Ectodermal cell (in vitro differentiated cells): Measurements from ENCODE around the gene AATF. TPM values are rescaled to one million over a fixed set of nuclear protein-coding genes. Genes with fewer than 3 reads are reported as not detected.

Experiments
- H3K27ac ChIP-seq: 2 replicates; pipeline ENCODE4 v1.7.0; 2013; ENCODE audit warnings: mild to moderate bottlenecking, low read depth, low read length; ENCODE audit not compliant: insufficient read depth, poor library complexity, severe bottlenecking
- H3K27me3 ChIP-seq: 2 replicates; pipeline ENCODE4 v1.7.0; 2013; ENCODE audit warnings: mild to moderate bottlenecking, low read length; ENCODE audit not compliant: insufficient read depth, control insufficient read depth, poor library complexity, severe bottlenecking
- H3K36me3 ChIP-seq: one replicate; pipeline ENCODE4 v1.7.0; 2013; ENCODE audit warnings: low read length; ENCODE audit not compliant: control insufficient read depth, insufficient read depth
- H3K4me1 ChIP-seq: one replicate; pipeline ENCODE4 v1.7.0; 2013; ENCODE audit warnings: low read length; ENCODE audit not compliant: control insufficient read depth, insufficient read depth
- H3K4me3 ChIP-seq: 2 replicates; pipeline ENCODE4 v1.7.0; 2013; ENCODE audit warnings: low read depth, low read length, control low read depth; ENCODE audit not compliant: insufficient read depth
- H3K9me3 ChIP-seq: 2 replicates; pipeline ENCODE4 v1.7.0; 2013; ENCODE audit warnings: mild to moderate bottlenecking, low read length, moderate library complexity; ENCODE audit not compliant: control insufficient read depth
- WGBS, 2 experiments: methylation state at CpG; one replicate each; pipeline ENCODE4 v1.1.7; 2013; ENCODE audit warnings: missing lambda C conversion rate in 2 of 2; 5-methylcytosine and 5-hydroxymethylcytosine counted together
- polyA plus RNA-seq, 4 experiments: library from polyadenylated mRNA; stranded (reverse); fragments of 50-300 nt; gene quantifications; one replicate each; pipeline ENCODE4 v1.2.3, GENCODE V29; 2013

The AATF gene, protein sequence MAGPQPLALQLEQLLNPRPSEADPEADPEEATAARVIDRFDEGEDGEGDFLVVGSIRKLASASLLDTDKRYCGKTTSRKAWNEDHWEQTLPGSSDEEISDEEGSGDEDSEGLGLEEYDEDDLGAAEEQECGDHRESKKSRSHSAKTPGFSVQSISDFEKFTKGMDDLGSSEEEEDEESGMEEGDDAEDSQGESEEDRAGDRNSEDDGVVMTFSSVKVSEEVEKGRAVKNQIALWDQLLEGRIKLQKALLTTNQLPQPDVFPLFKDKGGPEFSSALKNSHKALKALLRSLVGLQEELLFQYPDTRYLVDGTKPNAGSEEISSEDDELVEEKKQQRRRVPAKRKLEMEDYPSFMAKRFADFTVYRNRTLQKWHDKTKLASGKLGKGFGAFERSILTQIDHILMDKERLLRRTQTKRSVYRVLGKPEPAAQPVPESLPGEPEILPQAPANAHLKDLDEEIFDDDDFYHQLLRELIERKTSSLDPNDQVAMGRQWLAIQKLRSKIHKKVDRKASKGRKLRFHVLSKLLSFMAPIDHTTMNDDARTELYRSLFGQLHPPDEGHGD
- 45.7 TPM for polyA plus RNA-seq (2013, experiment 1 of 4)
- polyA plus RNA-seq (2013, experiment 2 of 4), result 41.5 TPM
- polyA plus RNA-seq (2013, experiment 3 of 4), result 29.3 TPM
- polyA plus RNA-seq (2013, experiment 4 of 4), result 34.1 TPM

- H3K27me3 ChIP-seq, result peaks cover 47% of the 10 kb centered on the region
- peaks cover 10% of the 10 kb centered on the region for H3K4me1 ChIP-seq
- no peaks in the 10 kb centered on the region for H3K9me3 ChIP-seq
- WGBS, 2 experiments, result 0% methylated on average over 90 of the region's 90 CpGs
- peak within 1 kb of the TSS; percentile 69 for H3K4me3 ChIP-seq
- H3K36me3 ChIP-seq, result peaks cover 6% of the 10 kb centered on the region
- H3K27ac ChIP-seq, result peak within 1 kb of the TSS; percentile 89
These were observed at the start of gene AATF for GRCh38 chr17:36948717-36949460. AATF (plus strand) TSS chr17:36948954; CDS start chr17:36949126, 172 bp downstream.

DNA sequence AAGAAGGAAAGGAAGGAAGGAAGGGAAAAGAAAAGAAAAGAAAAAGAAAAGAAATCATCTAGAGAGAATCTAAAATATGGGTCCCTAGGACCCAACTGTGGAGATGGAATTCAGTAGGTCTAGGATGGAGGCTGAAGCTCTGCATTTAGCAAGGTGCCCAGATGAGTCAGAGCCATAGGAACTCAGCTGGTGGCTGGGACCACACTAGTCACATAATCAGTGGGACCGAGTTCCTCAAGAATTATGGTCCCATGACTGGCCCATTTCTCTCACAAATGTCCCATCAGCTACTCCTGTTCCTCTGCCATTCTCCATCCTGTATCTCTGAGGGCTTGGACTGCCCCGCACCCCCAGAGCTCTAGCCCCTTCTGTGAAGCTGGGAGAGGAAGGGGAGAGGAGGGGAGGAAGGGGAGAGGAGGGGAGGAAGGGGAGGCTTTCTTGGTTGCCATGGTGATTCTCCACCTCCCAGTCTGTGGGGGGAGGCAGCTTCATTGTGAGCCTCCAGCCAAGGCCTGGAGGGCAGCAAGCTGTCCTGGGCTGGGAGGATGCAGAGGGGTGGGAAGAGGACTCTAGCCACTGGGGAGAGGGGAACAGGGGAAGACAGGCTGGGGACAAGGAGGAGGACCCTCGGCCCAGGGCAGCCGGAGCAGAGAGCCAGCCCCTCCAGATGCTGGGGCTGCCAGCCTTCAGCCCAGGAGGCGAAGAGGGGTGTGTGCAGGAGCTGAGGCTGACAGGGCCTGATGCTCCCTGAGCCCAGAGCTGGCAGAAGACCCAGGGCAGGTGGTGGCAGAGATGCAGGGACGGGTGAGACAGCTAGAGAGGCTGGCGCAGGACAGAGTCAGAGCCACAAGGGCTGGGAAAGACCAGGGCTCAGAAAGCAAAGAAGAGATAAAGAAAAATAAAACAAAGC is 49.2 kb upstream of the AATF start:
- 64 to 69% methylated on average over 6 to 7 of the region's 7 CpGs for WGBS, 2 experiments
- no peak overlapping the region for H3K27ac ChIP-seq
- no peaks in the 10 kb centered on the region for H3K9me3 ChIP-seq
- H3K36me3 ChIP-seq, result no peaks in the 10 kb centered on the region
- H3K27me3 ChIP-seq, result no peaks in the 10 kb centered on the region
- H3K4me1 ChIP-seq, result peaks cover 14% of the 10 kb centered on the region
- no peak overlapping the region for H3K4me3 ChIP-seq

- H3K4me3 ChIP-seq, result no peak overlapping the region
- no peak overlapping the region for H3K27ac ChIP-seq
These were observed 48.6 kb upstream of the AATF start for GRCh38 chr17:36900160-36900512.

GRCh38 chr17:36901506-36901905 is 47.2 kb upstream of the AATF start:
- H3K4me1 ChIP-seq, result peaks cover 14% of the 10 kb centered on the region
- H3K36me3 ChIP-seq, result no peaks in the 10 kb centered on the region
- H3K4me3 ChIP-seq, result no peak overlapping the region
- no peaks in the 10 kb centered on the region for H3K9me3 ChIP-seq
- H3K27ac ChIP-seq, result no peak overlapping the region
- no peaks in the 10 kb centered on the region for H3K27me3 ChIP-seq
- 65 to 66% methylated on average over 14 of the region's 14 CpGs for WGBS, 2 experiments

More at GRCh38 chr17:36900160-36900512, 48.6 kb upstream of the AATF start:
- Histone ChIP-seq H3K27me3 (no peaks in the 10 kb centered on the region), H3K9me3 (no peaks in the 10 kb centered on the region), H3K36me3 (no peaks in the 10 kb centered on the region), H3K4me1 (peaks cover 14% of the 10 kb centered on the region)
- 76 to 78% methylated on average over 7 of the region's 7 CpGs for WGBS, 2 experiments

GRCh38 chr17:36907407-36907806 is 41.3 kb upstream of the AATF start:
- 83 to 90% methylated on average over 10 of the region's 10 CpGs for WGBS, 2 experiments
- no peaks in the 10 kb centered on the region for H3K9me3 ChIP-seq
- no peaks in the 10 kb centered on the region for H3K36me3 ChIP-seq
- H3K4me1 ChIP-seq, result no peaks in the 10 kb centered on the region
- no peak overlapping the region for H3K4me3 ChIP-seq
- H3K27ac ChIP-seq, result no peak overlapping the region
- H3K27me3 ChIP-seq, result no peaks in the 10 kb centered on the region

DNA sequence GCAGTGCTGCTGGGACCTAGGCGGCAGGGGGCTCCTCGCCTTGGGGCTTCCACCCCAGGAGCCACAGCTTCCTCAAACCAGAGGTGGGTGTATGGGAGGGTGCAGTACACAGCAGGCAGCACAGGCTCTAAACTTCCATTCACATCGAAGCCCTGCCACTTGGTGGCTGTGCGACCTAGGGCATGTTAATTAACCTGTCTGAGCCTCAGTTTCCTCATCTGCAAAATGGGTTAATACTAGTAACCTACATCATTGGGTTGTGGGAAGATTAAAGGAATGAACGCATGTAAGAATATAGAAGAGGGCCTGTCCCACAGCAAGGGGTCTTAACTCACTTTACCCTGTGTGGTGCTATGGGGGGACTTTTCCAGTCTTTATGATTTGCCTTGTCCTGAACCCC is 38.2 kb upstream of the AATF start:
- H3K36me3 ChIP-seq, result no peaks in the 10 kb centered on the region
- no peak overlapping the region for H3K27ac ChIP-seq
- H3K9me3 ChIP-seq, result no peaks in the 10 kb centered on the region
- WGBS, 2 experiments, result 83 to 86% methylated on average over 5 of the region's 5 CpGs
- H3K27me3 ChIP-seq, result no peaks in the 10 kb centered on the region
- no peak overlapping the region for H3K4me3 ChIP-seq
- no peaks in the 10 kb centered on the region for H3K4me1 ChIP-seq

GRCh38 chr17:36911001-36911400 is 37.8 kb upstream of the AATF start:
- WGBS, 2 experiments, result 79 to 83% methylated on average over 3 of the region's 3 CpGs

GRCh38 chr17:36913132-36913531 is 35.6 kb upstream of the AATF start:
- no peaks in the 10 kb centered on the region for H3K9me3 ChIP-seq
- H3K36me3 ChIP-seq, result no peaks in the 10 kb centered on the region
- WGBS, 2 experiments, result 75 to 76% methylated on average over 4 to 5 of the region's 5 CpGs
- H3K4me3 ChIP-seq, result no peak overlapping the region
- H3K4me1 ChIP-seq, result peaks cover 5% of the 10 kb centered on the region
- peaks cover 5% of the 10 kb centered on the region for H3K27me3 ChIP-seq
- no peak overlapping the region for H3K27ac ChIP-seq

More at GRCh38 chr17:36911001-36911400, 37.8 kb upstream of the AATF start:
- H3K9me3 ChIP-seq, result no peaks in the 10 kb centered on the region
- H3K36me3 ChIP-seq, result no peaks in the 10 kb centered on the region
- no peaks in the 10 kb centered on the region for H3K4me1 ChIP-seq
- no peaks in the 10 kb centered on the region for H3K27me3 ChIP-seq
- no peak overlapping the region for H3K4me3 ChIP-seq
- no peak overlapping the region for H3K27ac ChIP-seq

DNA sequence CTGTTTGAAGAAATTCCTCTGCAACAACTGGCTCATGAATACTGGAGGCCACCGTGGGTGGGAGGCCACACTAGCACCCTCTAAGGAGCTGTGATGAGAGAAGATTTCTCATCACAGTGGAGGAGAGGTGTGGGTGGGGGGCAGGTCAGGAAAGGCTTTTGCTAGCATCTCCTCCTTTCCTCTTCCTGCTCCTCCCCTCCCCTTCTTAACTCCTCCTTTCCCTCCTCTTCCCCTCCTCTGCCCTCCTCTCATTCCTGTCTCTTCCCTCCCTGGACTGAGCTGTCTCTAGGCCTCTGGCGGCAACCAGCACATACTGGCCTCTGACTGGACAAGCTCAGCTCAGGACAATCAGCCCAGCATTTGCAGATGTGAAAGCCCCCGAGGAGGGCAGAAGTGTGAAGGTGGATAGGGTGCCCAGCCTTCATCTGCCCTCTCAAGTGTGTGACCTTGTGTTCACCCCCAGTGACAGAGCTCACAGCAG is 30.5 kb upstream of the AATF start:
- WGBS, 2 experiments, result 21 to 34% methylated on average over 3 of the region's 3 CpGs
- H3K36me3 ChIP-seq, result no peaks in the 10 kb centered on the region
- no peak overlapping the region for H3K27ac ChIP-seq
- H3K9me3 ChIP-seq, result no peaks in the 10 kb centered on the region
- peaks cover 33% of the 10 kb centered on the region for H3K27me3 ChIP-seq
- peaks cover 53% of the 10 kb centered on the region for H3K4me1 ChIP-seq
- no peak overlapping the region for H3K4me3 ChIP-seq
